ENCODE results near the gene FSTL3. TPM values are rescaled to one million over a fixed set of nuclear protein-coding genes. Genes with fewer than 3 reads are reported as not detected.

FSTL3 gene
- total and polyA plus RNA-seq, 4 donors = 40.6 to 134 (median 98.1) TPM

DNA sequence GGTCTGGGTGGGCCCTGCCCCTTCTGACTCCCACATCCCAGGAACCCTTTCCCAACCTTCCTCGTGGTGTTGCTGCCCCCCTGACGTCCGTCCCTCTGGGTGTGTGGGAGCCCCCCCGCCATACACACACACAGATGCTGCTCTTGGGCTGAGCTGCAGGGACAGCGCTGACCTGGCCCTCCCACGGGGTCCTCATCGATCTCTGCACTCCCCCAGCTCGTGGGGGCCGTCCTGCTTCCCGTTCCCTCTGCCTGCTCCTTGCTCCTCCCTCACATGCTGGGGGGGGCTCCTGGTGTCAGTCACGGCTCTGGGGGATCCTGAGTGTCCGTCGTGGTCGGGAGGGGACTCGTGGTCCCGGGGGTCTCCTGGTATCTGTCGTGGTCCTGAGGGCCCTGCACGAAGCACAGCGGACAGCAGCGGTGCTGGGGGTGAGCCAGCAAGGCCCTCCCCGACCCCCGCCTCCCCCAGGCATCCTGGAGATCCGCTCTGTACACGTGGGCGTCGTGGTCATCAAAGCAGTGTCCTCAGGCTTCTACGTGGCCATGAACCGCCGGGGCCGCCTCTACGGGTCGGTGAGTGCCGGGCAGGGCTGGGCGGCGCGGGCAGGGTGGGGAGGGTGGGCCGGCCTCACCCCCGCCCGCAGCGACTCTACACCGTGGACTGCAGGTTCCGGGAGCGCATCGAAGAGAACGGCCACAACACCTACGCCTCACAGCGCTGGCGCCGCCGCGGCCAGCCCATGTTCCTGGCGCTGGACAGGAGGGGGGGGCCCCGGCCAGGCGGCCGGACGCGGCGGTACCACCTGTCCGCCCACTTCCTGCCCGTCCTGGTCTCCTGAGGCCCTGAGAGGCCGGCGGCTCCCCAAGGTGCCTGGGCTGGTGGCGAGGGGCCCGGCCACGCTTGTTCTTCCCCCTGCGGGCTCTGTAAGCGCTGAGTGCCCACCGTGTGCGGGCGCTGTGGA, 33.1 kb upstream of the FSTL3 start:
- DNase-seq = no peak
- no peak for ATAC-seq (ENCODE audit: low FRiP score)
- no peak overlapping the region for H3K27ac ChIP-seq (ENCODE audit: low read depth in 1 of 2, low read length in 2 of 2)
- no peaks in the 10 kb centered on the region for H3K9me3 ChIP-seq (ENCODE audit: control insufficient read depth, low read length)
- no peaks in the 10 kb centered on the region for H3K27me3 ChIP-seq (ENCODE audit: control insufficient read depth in 1 of 2, insufficient read depth in 2 of 2, low read length in 1 of 2)
- no peak overlapping the region for H3K4me3 ChIP-seq (ENCODE audit: low read length in 2 of 2)
- H3K4me1 ChIP-seq (ENCODE audit: control insufficient read depth in 1 of 2, insufficient read depth in 2 of 2, low read length in 2 of 2) = no peaks in the 10 kb centered on the region
- WGBS, 2 donors = 87 to 88% methylated on average over 57 to 70 of the region's 70 CpGs
- peaks cover 2 to 5% of the 10 kb centered on the region in 2 donors for H3K36me3 ChIP-seq (ENCODE audit: control insufficient read depth in 1 of 2, insufficient read depth in 2 of 2, low read length in 1 of 2)
- intact Hi-C loops (cut with DNase I) = no loop called here

GRCh38 chr19:643736-644135, 32.5 kb upstream of the FSTL3 start:
- intact Hi-C loops (cut with DNase I) = no loop called here
- Histone ChIP-seq H3K9me3 (ENCODE audit: control insufficient read depth, low read length) (no peaks in the 10 kb centered on the region), H3K36me3 (ENCODE audit: control insufficient read depth in 1 of 2, insufficient read depth in 2 of 2, low read length in 1 of 2) (peaks cover 2 to 5% of the 10 kb centered on the region in 2 donors), H3K27me3 (ENCODE audit: control insufficient read depth in 1 of 2, insufficient read depth in 2 of 2, low read length in 1 of 2) (no peaks in the 10 kb centered on the region), H3K4me3 (ENCODE audit: low read length in 2 of 2) (no peak overlapping the region), H3K4me1 (ENCODE audit: control insufficient read depth in 1 of 2, insufficient read depth in 2 of 2, low read length in 2 of 2) (no peaks in the 10 kb centered on the region), H3K27ac (ENCODE audit: low read depth in 1 of 2, low read length in 2 of 2) (no peak overlapping the region)
- DNase-seq (no peak), ATAC-seq (ENCODE audit: low FRiP score) (no peak)
- 90 to 92% methylated on average over 21 to 24 of the region's 24 CpGs for WGBS, 2 donors

- 76 to 77% methylated on average over 27 to 28 of the region's 28 CpGs for WGBS, 2 donors
- peaks cover 2 to 5% of the 10 kb centered on the region in 2 donors for H3K36me3 ChIP-seq (ENCODE audit: control insufficient read depth in 1 of 2, insufficient read depth in 2 of 2, low read length in 1 of 2)
- intact Hi-C loops (cut with DNase I) = no loop called here
- no peaks in the 10 kb centered on the region for H3K9me3 ChIP-seq (ENCODE audit: control insufficient read depth, low read length)
- no peak overlapping the region for H3K4me3 ChIP-seq (ENCODE audit: low read length in 2 of 2)
- DNase-seq (no peak), ATAC-seq (ENCODE audit: low FRiP score) (no peak)
- H3K4me1 ChIP-seq (ENCODE audit: control insufficient read depth in 1 of 2, insufficient read depth in 2 of 2, low read length in 2 of 2) = no peaks in the 10 kb centered on the region
- H3K27me3 ChIP-seq (ENCODE audit: control insufficient read depth in 1 of 2, insufficient read depth in 2 of 2, low read length in 1 of 2) = no peaks in the 10 kb centered on the region
- H3K27ac ChIP-seq (ENCODE audit: low read depth in 1 of 2, low read length in 2 of 2) = no peak overlapping the region
Observed at GRCh38 chr19:644363-644762, 31.8 kb upstream of the FSTL3 start.

DNA sequence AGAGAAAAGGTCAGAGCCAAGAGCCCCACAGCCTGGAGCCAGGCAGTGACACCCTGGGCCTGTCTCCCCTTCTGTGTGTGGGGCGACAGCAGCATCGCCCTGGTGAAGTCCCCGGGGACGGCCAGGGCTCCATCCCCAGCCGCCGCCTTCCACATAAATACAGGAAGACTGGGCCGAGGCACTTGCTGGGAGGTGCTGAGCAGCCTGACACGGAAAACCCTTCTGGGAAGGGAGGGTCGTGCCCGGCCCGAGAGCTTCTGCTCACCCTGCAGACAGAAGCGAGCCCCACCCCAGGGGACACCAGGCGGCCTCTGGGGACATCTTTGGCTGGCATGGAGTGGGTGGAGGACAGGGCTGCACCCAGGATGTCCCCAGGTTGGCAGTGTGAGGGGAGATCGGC, 31.4 kb upstream of the FSTL3 start:
- Histone ChIP-seq H3K36me3 (ENCODE audit: control insufficient read depth in 1 of 2, insufficient read depth in 2 of 2, low read length in 1 of 2) (peaks cover 2 to 5% of the 10 kb centered on the region in 2 donors), H3K27ac (ENCODE audit: low read depth in 1 of 2, low read length in 2 of 2) (no peak overlapping the region), H3K27me3 (ENCODE audit: control insufficient read depth in 1 of 2, insufficient read depth in 2 of 2, low read length in 1 of 2) (no peaks in the 10 kb centered on the region), H3K4me3 (ENCODE audit: low read length in 2 of 2) (no peak overlapping the region), H3K4me1 (ENCODE audit: control insufficient read depth in 1 of 2, insufficient read depth in 2 of 2, low read length in 2 of 2) (no peaks in the 10 kb centered on the region), H3K9me3 (ENCODE audit: control insufficient read depth, low read length) (no peaks in the 10 kb centered on the region)
- ATAC-seq (ENCODE audit: low FRiP score) (no peak), DNase-seq (no peak)
- WGBS, 2 donors = 82 to 86% methylated on average over 13 to 14 of the region's 14 CpGs
- intact Hi-C loops (cut with DNase I) = no loop called here

DNA sequence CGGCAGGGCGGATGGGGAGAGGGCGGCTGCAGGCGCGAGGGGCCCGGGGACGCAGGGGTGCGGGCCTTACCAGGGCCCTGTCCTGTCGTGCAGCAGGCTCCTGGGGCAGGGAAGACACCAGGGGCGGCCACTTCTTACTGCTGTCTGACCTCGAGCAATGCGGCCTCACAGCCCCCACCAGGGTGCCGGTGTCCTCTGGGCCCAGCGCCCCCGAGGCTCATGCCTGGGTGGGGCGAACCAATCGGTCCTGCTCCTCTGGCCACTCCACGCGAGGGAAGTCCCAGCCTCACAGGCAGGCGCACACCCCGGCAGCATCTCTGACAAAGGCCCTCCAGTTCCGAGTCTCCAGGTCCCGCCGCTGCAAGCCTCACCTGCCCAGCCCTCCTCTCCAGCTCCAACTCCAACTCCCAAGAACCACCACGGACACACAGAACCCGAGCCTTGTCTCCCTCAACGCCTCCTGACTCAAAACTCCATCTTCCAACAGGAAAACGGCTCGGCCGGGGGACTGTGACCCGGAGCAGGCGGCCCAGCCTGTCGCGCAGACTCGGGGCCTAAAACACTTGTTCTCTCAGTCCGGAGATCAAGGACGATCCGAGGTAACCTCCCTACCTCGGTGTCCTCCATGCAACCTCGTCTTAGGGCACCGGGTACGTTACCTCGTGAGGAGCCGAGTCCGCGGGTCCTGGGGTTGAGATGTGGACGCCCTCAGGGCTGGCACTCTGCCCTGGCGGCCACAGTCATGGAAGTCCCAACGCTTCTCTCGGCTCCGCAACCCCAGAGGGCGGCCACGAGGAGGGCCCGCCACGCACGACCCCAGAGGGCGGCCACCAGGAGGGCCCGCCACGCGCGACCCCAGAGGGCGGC, 30.0 kb upstream of the FSTL3 start:
- Histone ChIP-seq H3K27me3 (ENCODE audit: control insufficient read depth in 1 of 2, insufficient read depth in 2 of 2, low read length in 1 of 2) (no peaks in the 10 kb centered on the region), H3K36me3 (ENCODE audit: control insufficient read depth in 1 of 2, insufficient read depth in 2 of 2, low read length in 1 of 2) (peaks cover 2 to 5% of the 10 kb centered on the region in 2 donors), H3K4me3 (ENCODE audit: low read length in 2 of 2) (no peak overlapping the region), H3K9me3 (ENCODE audit: control insufficient read depth, low read length) (no peaks in the 10 kb centered on the region), H3K4me1 (ENCODE audit: control insufficient read depth in 1 of 2, insufficient read depth in 2 of 2, low read length in 2 of 2) (no peaks in the 10 kb centered on the region), H3K27ac (ENCODE audit: low read depth in 1 of 2, low read length in 2 of 2) (no peak overlapping the region)
- intact Hi-C loops (cut with DNase I) = no loop called here
- WGBS, 2 donors = 93 to 94% methylated on average over 54 to 62 of the region's 62 CpGs
- peak in 1 of 2 donors; percentile 75 for DNase-seq
- no peak for ATAC-seq (ENCODE audit: low FRiP score)

DNA sequence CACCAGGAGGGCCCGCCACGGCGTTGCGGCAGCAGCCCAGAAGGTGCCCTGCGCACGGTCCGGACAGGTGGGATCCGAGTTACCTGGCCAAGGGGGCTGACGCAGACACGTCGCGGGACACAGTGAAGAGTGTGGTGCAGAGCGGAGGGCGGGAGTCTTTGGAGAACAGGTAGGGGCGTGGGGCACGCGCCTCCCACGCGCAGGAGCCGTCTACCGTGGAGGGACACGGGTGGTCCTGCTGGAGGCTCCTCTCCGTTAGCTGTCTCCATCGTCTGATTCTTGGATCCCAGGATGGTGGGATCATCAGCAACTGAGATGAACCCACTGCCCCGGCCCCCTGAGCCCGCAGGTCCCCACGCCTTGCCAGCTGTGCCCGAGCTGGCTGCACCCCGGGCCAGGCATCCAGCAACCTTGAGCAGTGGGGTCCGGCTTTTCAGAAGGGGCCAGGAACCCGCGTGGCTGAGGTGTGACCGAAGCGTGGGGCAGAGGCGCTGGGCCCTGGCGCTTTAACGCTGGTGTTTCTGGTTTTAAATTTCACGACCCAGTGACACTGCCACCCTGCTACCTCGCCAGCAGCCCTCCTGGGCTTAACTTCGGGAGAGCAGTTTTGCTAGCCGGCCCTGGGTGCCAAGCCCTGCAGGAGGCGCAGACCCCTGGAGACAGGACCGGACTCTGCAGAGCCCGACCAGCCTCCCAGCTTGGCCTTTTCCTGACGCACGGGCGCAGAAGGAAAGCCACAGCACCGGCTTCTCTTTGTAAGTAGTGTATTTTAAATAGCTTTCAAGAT, 29.2 kb upstream of the FSTL3 start:
- H3K27me3 ChIP-seq (ENCODE audit: control insufficient read depth in 1 of 2, insufficient read depth in 2 of 2, low read length in 1 of 2) = no peaks in the 10 kb centered on the region
- no peak overlapping the region for H3K27ac ChIP-seq (ENCODE audit: low read depth in 1 of 2, low read length in 2 of 2)
- H3K36me3 ChIP-seq (ENCODE audit: control insufficient read depth in 1 of 2, insufficient read depth in 2 of 2, low read length in 1 of 2) = peaks cover 4 to 5% of the 10 kb centered on the region in 2 donors
- ATAC-seq (ENCODE audit: low FRiP score) = no peak
- H3K4me3 ChIP-seq (ENCODE audit: low read length in 2 of 2) = no peak overlapping the region
- H3K9me3 ChIP-seq (ENCODE audit: control insufficient read depth, low read length) = no peaks in the 10 kb centered on the region
- H3K4me1 ChIP-seq (ENCODE audit: control insufficient read depth in 1 of 2, insufficient read depth in 2 of 2, low read length in 2 of 2) = no peaks in the 10 kb centered on the region
- WGBS, 2 donors = 93% methylated on average over 48 of the region's 48 CpGs
- intact Hi-C loops (cut with DNase I) = no loop called here
- DNase-seq = no peak

GRCh38 chr19:647566-648284, 28.5 kb upstream of the FSTL3 start:
- Histone ChIP-seq H3K27me3 (ENCODE audit: control insufficient read depth in 1 of 2, insufficient read depth in 2 of 2, low read length in 1 of 2) (no peaks in the 10 kb centered on the region), H3K27ac (ENCODE audit: low read depth in 1 of 2, low read length in 2 of 2) (no peak overlapping the region), H3K36me3 (ENCODE audit: control insufficient read depth in 1 of 2, insufficient read depth in 2 of 2, low read length in 1 of 2) (peaks cover 4 to 5% of the 10 kb centered on the region in 2 donors), H3K9me3 (ENCODE audit: control insufficient read depth, low read length) (no peaks in the 10 kb centered on the region), H3K4me3 (ENCODE audit: low read length in 2 of 2) (no peak overlapping the region), H3K4me1 (ENCODE audit: control insufficient read depth in 1 of 2, insufficient read depth in 2 of 2, low read length in 2 of 2) (no peaks in the 10 kb centered on the region)
- DNase-seq (no peak), ATAC-seq (ENCODE audit: low FRiP score) (no peak)
- intact Hi-C loops (cut with DNase I) = no loop called here
- 91 to 92% methylated on average over 50 to 52 of the region's 52 CpGs for WGBS, 2 donors

DNA sequence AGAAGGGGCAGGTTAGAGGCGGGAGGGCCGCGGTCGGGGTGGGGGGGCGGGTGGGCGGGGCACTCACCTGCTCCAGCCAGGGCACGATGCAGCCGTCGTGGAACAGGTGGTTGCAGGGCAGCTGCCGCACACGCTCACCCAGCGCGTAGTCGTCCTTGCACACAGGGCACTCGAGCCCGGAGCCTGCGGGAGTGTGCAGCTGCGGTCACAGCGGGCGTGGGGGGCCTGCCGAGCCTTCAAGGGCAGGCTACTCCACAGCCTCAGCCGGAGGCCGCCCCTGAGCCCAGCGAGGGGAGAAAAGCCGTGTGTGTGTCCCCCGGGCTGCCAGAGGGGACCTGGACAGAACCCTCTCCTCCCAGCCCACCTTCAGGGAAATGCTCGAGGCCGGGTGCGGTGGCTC, 27.9 kb upstream of the FSTL3 start:
- H3K9me3 ChIP-seq (ENCODE audit: control insufficient read depth, low read length) = no peaks in the 10 kb centered on the region
- H3K27me3 ChIP-seq (ENCODE audit: control insufficient read depth in 1 of 2, insufficient read depth in 2 of 2, low read length in 1 of 2) = no peaks in the 10 kb centered on the region
- WGBS, 2 donors = 93% methylated on average over 29 of the region's 29 CpGs
- peaks cover 4 to 5% of the 10 kb centered on the region in 2 donors for H3K36me3 ChIP-seq (ENCODE audit: control insufficient read depth in 1 of 2, insufficient read depth in 2 of 2, low read length in 1 of 2)
- no peak overlapping the region for H3K27ac ChIP-seq (ENCODE audit: low read depth in 1 of 2, low read length in 2 of 2)
- no peak overlapping the region for H3K4me3 ChIP-seq (ENCODE audit: low read length in 2 of 2)
- ATAC-seq (ENCODE audit: low FRiP score) = no peak
- no peaks in the 10 kb centered on the region for H3K4me1 ChIP-seq (ENCODE audit: control insufficient read depth in 1 of 2, insufficient read depth in 2 of 2, low read length in 2 of 2)
- DNase-seq = no peak
- intact Hi-C loops (cut with DNase I) = no loop called here

Measured in aorta (tissue), 5 donors.